GM20431 (cell line): ENCODE results near the gene OR4D11.
"Not testable (repeated sequence)": the region's sequence is repeated elsewhere in the genome, so short reads cannot be mapped to it uniquely, and the experiment has no call there.

Experiments
- in situ Hi-C: fragments of 300-500 bp; cut with MseI, MboI; formaldehyde crosslinking; loops from one replicate; pipeline ENCODE4 v1.15.0; 2020; ENCODE audit warnings: low sequenced_read_pairs; ENCODE audit not compliant: unreplicated experiment

The OR4D11 gene

GRCh38 chr11:59503276-59503675 lies at the start of gene OR4D11:
TSS of gene OR4D11 (plus strand) at chr11:59503576. CDS start at chr11:59503576, 0 bp downstream.
- in situ Hi-C loops, result no loop called here

GRCh38 chr11:59456661-59457060 lies 46.7 kb upstream of the OR4D11 start, which contains the start of gene OR4D6:
TSS of gene OR4D6 (plus strand) at chr11:59456961. CDS start at chr11:59456961, 0 bp downstream.
- in situ Hi-C loops, result no loop called here

GRCh38 chr11:59459916-59460315 lies 43.5 kb upstream of the OR4D11 start:
- in situ Hi-C loops, result no loop called here

GRCh38 chr11:59463190-59463641 lies 40.2 kb upstream of the OR4D11 start:
- in situ Hi-C loops, result no loop called here

GRCh38 chr11:59473015-59473414 lies 30.4 kb upstream of the OR4D11 start, which contains the start of gene OR4D10:
TSS of gene OR4D10 (plus strand) at chr11:59473315. CDS start at chr11:59477430, 4,115 bp downstream.
- in situ Hi-C loops, result no loop called here

- in situ Hi-C loops, result no loop called here
These were observed 28.2 kb upstream of the OR4D11 start for GRCh38 chr11:59475176-59475575.

GRCh38 chr11:59479906-59480305 lies 23.5 kb upstream of the OR4D11 start:
- in situ Hi-C loops, result no loop called here

- in situ Hi-C loops, result no loop called here
These were observed 23.0 kb upstream of the OR4D11 start for GRCh38 chr11:59480359-59480758.

- in situ Hi-C loops, result no loop called here
These were observed 1.4 kb upstream of the OR4D11 start for GRCh38 chr11:59501931-59502330.

GRCh38 chr11:59510941-59511589 lies 7.7 kb downstream of the OR4D11 start, which contains the start of gene OR4D9:
TSS of gene OR4D9 (plus strand) at chr11:59511539. CDS start at chr11:59514913, 3,374 bp downstream.
- in situ Hi-C loops, result no loop called here

- in situ Hi-C loops, result no loop called here
These were observed 8.3 kb downstream of the OR4D11 start for GRCh38 chr11:59511675-59512074.

GRCh38 chr11:59520139-59520538 lies 16.8 kb downstream of the OR4D11 start:
- in situ Hi-C loops, result not testable (repeated sequence)

- in situ Hi-C loops, result no loop called here
These were observed 17.4 kb downstream of the OR4D11 start for GRCh38 chr11:59520741-59521140.

GRCh38 chr11:59523541-59523940 lies 20.2 kb downstream of the OR4D11 start:
- in situ Hi-C loops, result no loop called here

- in situ Hi-C loops, result loop anchor here (25.0 kb wide), 1 partner anchor 159 kb away; no protein-coding TSS in a partner anchor
These were observed 25.3 kb downstream of the OR4D11 start for GRCh38 chr11:59528711-59529110.

- in situ Hi-C loops, result loop anchor here (25.0 kb wide), 1 partner anchor 155 kb away; no protein-coding TSS in a partner anchor
These were observed 29.2 kb downstream of the OR4D11 start for GRCh38 chr11:59532620-59533019.

- in situ Hi-C loops, result loop anchor here (25.0 kb wide), 1 partner anchor 153 kb away; no protein-coding TSS in a partner anchor
These were observed 31.3 kb downstream of the OR4D11 start for GRCh38 chr11:59534676-59535075.

- in situ Hi-C loops, result loop anchor here (25.0 kb wide), 1 partner anchor 145 kb away; no protein-coding TSS in a partner anchor
These were observed 38.9 kb downstream of the OR4D11 start for GRCh38 chr11:59542142-59542810.

GRCh38 chr11:59543713-59544112 lies 40.3 kb downstream of the OR4D11 start:
- in situ Hi-C loops, result loop anchor here (25.0 kb wide), 1 partner anchor 144 kb away; no protein-coding TSS in a partner anchor

GRCh38 chr11:59544869-59545178 lies 41.4 kb downstream of the OR4D11 start:
- in situ Hi-C loops, result loop anchor here (25.0 kb wide), 1 partner anchor 142 kb away; no protein-coding TSS in a partner anchor
